Measurements from ENCODE around the gene PARP12. TPM values are rescaled to one million over a fixed set of nuclear protein-coding genes. Genes with fewer than 3 reads are reported as not detected.

PARP12 gene
- total RNA-seq (2013; cell fraction: nucleolus; rRNA removed), result 76.0 and 77.9 TPM in 2 replicates
- total RNA-seq (2014; rRNA removed) (18.2 and 18.9 TPM in 2 replicates), total RNA-seq (2014; rRNA removed; fragmentation: Illumina TruSeq; extraction: Trizol) (16.4 and 17.9 TPM in 2 replicates), total RNA-seq (2021) (18.1 and 20.1 TPM in 2 replicates), polyA plus RNA-seq (2011; rRNA removed) (42.8 and 51.8 TPM in 2 replicates), polyA plus RNA-seq (2014; fragmentation: Illumina TruSeq; extraction: Trizol) (19.5 and 19.7 TPM in 2 replicates), polyA plus RNA-seq (2014; fragmentation: Nextera tagmentation; extraction: Ambion mirVana) (1 to 10 TPM; 4.9 to 6.0 TPM), polyA plus RNA-seq (2014; rRNA removed) (22.1 and 29.3 TPM in 2 replicates), polyA plus RNA-seq (2016; fragmentation: Nextera tagmentation; extraction: Ambion mirVana) (10 to 100 TPM in 1 of 2 experiments, under 1 TPM in 1; 0.98 to 12.3 TPM), polyA minus RNA-seq (2011; rRNA and poly(A)+ RNA removed) (38.9 and 46.2 TPM in 2 replicates), Bru-seq, nascent RNA (percentile 79 among the genes with signal in this experiment), BruChase-seq, experiment 1, labeled RNA remaining after a 6-hour chase (percentile 82 among the genes with signal in this experiment), BruChase-seq, experiment 2, labeled RNA remaining after a 2-hour chase (percentile 81 among the genes with signal in this experiment)
- 7.0 TPM for polyA plus RNA-seq (2011; ENCODE audit: low read depth)
- polyA plus RNA-seq (2011; cell fraction: cytosol; rRNA removed), result 40.4 and 45.2 TPM in 2 replicates
- 113 and 115 TPM in 2 replicates for polyA plus RNA-seq (2011; cell fraction: nucleus; rRNA removed)
- 8.1 and 8.7 TPM in 2 replicates for polyA plus RNA-seq (2012)
- 12.3 and 19.3 TPM in 2 replicates for polyA minus RNA-seq (2011; cell fraction: cytosol; rRNA and poly(A)+ RNA removed)
- 26.8 and 29.0 TPM in 2 replicates for polyA minus RNA-seq (2011; cell fraction: nucleus; rRNA and poly(A)+ RNA removed)
- long read RNA-seq, experiment 1, transcript PARP12-201 (12 exons, 3,796 nt), result major isoform, 9 of 11 reads
- long read RNA-seq, experiment 1, partial matches to known transcripts, result 0 of 11 reads
- long read RNA-seq, experiment 1, other reads (novel, unspliced or antisense), result 2 of 11 reads
- long read RNA-seq, experiment 2, partial matches to known transcripts, result 9 of 19 reads
- long read RNA-seq, experiment 2, other reads (novel, unspliced or antisense), result 5 of 19 reads

- peak; percentile 66 for FAIRE-seq
- no peak for TF ChIP-seq RAD51 (IDR thresholded peaks at IDR 0.05)
- TF ChIP-seq ASH2L (IDR thresholded peaks at IDR 0.05; ENCODE audit: borderline replicate concordance, low read depth), result peak; percentile 68; the same call in 1 of the 2 replicates
- TF ChIP-seq CUX1 (IDR thresholded peaks at IDR 0.05; ENCODE audit: insufficient replicate concordance, low read depth, low read length), result no peak
- peak; percentile 96 for TF ChIP-seq HDAC6 (IDR thresholded peaks at IDR 0.05; ENCODE audit: unreplicated experiment)
- TF ChIP-seq HCFC1 (IDR thresholded peaks at IDR 0.05; ENCODE audit: low read length), result peak; percentile 24; the same call in 1 of the 2 replicates
- TF ChIP-seq POU2F2 (IDR thresholded peaks at IDR 0.05; ENCODE audit: borderline replicate concordance, low read depth, low read length), result peak; percentile 19; the same call in 1 of the 3 replicates
- TF ChIP-seq YY1 (IDR thresholded peaks at IDR 0.05; ENCODE audit: low read depth, low read length), result peak; percentile 71; the same call in 1 of the 2 replicates
- TF ChIP-seq NFXL1 (IDR thresholded peaks at IDR 0.05; ENCODE audit: borderline replicate concordance), result 0 out of 2 replicates have a peak, but pooled peaks have one; percentile 48
- TF ChIP-seq RUNX3 (IDR thresholded peaks at IDR 0.05; ENCODE audit: low read length), result peak; percentile 34
- 0 out of 2 replicates have a peak, but pooled peaks have one; percentile 6 for TF ChIP-seq ZNF24 (IDR thresholded peaks at IDR 0.05)
- no peak for TF ChIP-seq EP300 (IDR thresholded peaks at IDR 0.05; ENCODE audit: borderline replicate concordance in 1 of 2, control insufficient read depth in 1 of 2, low read depth in 2 of 2, low read length in 2 of 2)
- TF ChIP-seq EGR1 (IDR thresholded peaks at IDR 0.05; ENCODE audit: borderline replicate concordance in 1 of 2, low read depth in 2 of 2, low read length in 2 of 2), result peak in 1 of 2 experiments; percentile 66; a peak in 1 of 3 replicates
These were observed at the start of gene PARP12 for GRCh38 chr7:140062528-140063299. PARP12 (minus strand) TSS chr7:140062951; CDS start chr7:140062847, 104 bp downstream.

More at GRCh38 chr7:140062528-140063299, at the start of gene PARP12:
- Histone ChIP-seq H4K20me1 (ENCODE audit: control insufficient read depth, insufficient read depth) (0 out of 2 replicates have a peak, but pooled peaks cover under 1% of the 10 kb centered on the region), H3K4me2 (ENCODE audit: control insufficient read depth, insufficient read depth) (peak within 1 kb of the TSS; percentile 93), H3K9ac (ENCODE audit: control insufficient read depth, insufficient read depth, low read length) (peak within 1 kb of the TSS; percentile 73), H3K9me3 (replicated peaks; ENCODE audit: control insufficient read depth, insufficient read depth, low read length) (peaks cover 11% of the 10 kb centered on the region), H2AFZ (ENCODE audit: control insufficient read depth, low read depth, low read length) (peak within 1 kb of the TSS; percentile 61), H3K4me3 (peak within 1 kb of the TSS; percentile 74), H3K79me2 (ENCODE audit: control insufficient read depth, insufficient read depth, low read length) (peaks cover 11% of the 10 kb centered on the region), H3K4me1 (ENCODE audit: control insufficient read depth, insufficient read depth, low read length) (peaks cover 11% of the 10 kb centered on the region), H3K27ac (ENCODE audit: control insufficient read depth, insufficient read depth) (no peak within 1 kb of the TSS; the same call in 1 of the 2 replicates), H3K27me3 (replicated peaks in 1 of 2; ENCODE audit: control insufficient read depth in 2 of 2, insufficient read depth in 2 of 2, low read length in 1 of 2) (no peaks in the 10 kb centered on the region; a peak in 2 of 4 replicates), H3K36me3 (ENCODE audit: control insufficient read depth in 2 of 2, insufficient read depth in 2 of 2, low read length in 1 of 2) (no peaks in the 10 kb centered on the region)
- in situ Hi-C loops (cut with MboI), result no loop called here
- intact Hi-C loops (cut with micrococcal nuclease; ENCODE audit: unreplicated experiment), result loop anchor here (1.0 kb wide), 1 partner anchor 23 kb away; no protein-coding TSS in a partner anchor
- ATAC-seq (peak; percentile 87), DNase-seq (ENCODE audit: low read depth, low spot score) (peak; percentile 36)
- 1% methylated on average over 77 of the region's 106 CpGs for WGBS (ENCODE audit: insufficient coverage, insufficient replicate concordance, low lambda C conversion rate, missing lambda C conversion rate)
- ChIA-PET SMC1A (ENCODE audit: uncharacterized antibody, unreplicated experiment) (interaction anchor here (1.3 kb wide), 1 partner anchor 63 kb away, joined by 5 read pairs; no protein-coding TSS in a partner anchor), RAD21 (ENCODE audit: unreplicated experiment) (interaction anchor here (1.0 to 1.9 kb wide), 3 partner anchors 9 to 115 kb away, joined by 3 to 6 read pairs (median 5); partner anchors contain the start of gene KDM7A), POLR2A (interaction anchor here (0.5 to 1.3 kb wide), 4 partner anchors 16 to 1534 kb away, joined by 3 to 7 read pairs (median 3); no protein-coding TSS in a partner anchor), CTCF (interaction anchor here (1.0 kb wide), 3 partner anchors 8 to 628 kb away, joined by 3 read pairs; no protein-coding TSS in a partner anchor)
- no TSS peak for BruUV-seq (replicated peaks)
